ENCODE data around the gene KCNS3.
A peak's percentile ranks its signal among the peaks of the same experiment; 100 is the strongest.

Gene KCNS3

DNA sequence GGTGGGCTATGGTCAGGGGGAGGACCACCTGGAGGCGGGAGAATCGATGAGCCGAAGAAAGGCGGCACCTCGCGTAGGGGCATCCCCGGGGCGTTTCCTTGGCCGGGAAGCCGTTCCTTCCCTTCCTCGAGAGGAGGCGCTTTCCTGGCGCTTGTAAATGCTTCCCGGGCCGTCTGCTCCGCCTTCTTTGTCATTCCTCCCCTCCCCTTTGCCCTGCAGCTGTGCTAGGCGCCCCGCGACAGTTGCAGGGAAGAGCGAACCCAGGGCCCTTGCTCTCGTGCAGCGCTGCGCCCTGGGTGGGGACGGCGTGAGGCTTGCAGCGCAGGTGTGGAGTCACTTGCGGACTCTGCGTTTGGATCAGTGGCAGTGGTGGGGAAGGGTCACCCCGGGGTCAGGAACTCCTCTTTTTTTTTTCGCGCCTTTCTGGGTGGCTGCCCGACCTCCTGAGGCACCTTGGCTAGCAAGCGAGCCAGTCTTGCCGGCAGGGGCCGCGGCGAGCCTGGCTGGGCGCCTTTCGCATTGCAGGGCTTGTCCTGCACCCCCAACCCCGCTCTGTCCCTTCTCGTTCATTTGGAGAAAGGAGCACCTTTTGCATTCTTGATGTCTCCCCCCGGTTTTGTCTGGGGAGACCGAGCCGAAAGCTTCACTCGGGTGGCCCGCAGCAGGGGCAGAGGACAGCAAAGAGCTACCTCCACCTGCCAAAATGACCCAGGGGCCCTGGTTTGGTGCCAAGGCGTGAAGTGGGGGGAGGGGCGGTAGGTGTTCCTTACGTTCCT is 858 bp downstream of the KCNS3 start:
- DNase-seq, result peak; percentile 62

GRCh38 chr2:17879913-17880274 is 1.4 kb downstream of the KCNS3 start:
- DNase-seq, result peak; percentile 58

- no peak for DNase-seq
Observed at GRCh38 chr2:17892770-17893534, 14.5 kb downstream of the KCNS3 start.

DNA sequence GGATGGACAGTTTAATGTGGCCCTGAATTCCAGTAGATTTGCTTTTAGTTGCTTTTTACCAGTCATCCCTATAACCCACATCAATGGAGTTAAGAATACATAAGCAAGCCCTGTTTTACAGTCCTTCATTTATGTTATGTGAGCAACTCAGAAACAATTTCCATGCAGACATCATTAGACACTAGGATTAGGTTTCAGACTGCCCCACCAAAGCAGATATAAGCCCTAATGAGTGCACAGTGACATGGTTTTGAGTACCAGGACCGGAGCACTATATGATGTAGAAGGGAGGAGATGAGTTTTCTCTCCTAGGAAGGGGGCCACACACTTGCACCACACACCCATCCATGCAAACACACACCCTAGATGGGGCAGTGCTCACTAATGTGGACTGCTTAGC is 15.5 kb downstream of the KCNS3 start:
- no peak for DNase-seq

GRCh38 chr2:17894556-17894955 is 16.1 kb downstream of the KCNS3 start:
- DNase-seq, result no peak

DNA sequence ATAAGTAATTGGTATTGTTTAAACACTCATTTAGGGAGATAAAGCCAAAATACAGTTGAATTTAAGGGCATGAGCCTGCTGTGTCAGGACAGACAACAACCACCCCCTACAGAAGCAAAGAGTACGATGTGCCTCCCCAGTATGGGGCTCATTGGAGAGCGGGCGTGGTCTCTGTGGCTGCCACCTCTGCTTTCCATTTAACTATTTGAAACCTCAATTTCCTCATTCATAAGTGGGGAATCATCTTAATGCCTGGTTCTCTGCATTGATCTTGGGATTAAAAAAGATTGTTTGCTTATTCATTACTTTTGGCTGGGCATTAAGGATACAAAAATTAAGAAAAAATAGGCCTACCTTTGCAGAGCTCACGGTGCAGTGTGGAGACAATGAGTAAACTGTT is 21.4 kb downstream of the KCNS3 start:
- DNase-seq, result no peak

DNA sequence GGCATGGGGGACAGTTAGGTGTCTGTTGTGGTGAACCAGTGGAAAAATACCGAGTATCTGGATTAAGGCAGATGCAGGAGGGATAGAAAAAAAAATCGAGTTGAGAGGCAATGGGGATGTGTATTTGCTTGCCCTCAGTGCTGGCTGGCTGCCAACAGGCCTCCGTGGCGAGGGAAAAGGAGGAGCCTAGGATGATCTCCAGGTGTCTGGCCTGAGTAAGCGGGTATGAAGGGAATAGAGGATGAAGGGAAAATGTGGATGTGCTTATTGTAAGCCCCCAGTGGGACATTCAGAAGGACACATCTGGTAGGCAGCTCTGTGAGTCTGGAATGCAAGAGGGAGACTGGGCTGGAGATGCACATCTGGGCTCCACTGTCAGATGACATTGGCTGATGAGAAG is 22.8 kb downstream of the KCNS3 start:
- peak; percentile 89 for DNase-seq

GRCh38 chr2:17910980-17911379 is 32.5 kb downstream of the KCNS3 start:
- DNase-seq, result no peak

- DNase-seq, result no peak
Observed at GRCh38 chr2:17911491-17912260, 33.2 kb downstream of the KCNS3 start.

DNA sequence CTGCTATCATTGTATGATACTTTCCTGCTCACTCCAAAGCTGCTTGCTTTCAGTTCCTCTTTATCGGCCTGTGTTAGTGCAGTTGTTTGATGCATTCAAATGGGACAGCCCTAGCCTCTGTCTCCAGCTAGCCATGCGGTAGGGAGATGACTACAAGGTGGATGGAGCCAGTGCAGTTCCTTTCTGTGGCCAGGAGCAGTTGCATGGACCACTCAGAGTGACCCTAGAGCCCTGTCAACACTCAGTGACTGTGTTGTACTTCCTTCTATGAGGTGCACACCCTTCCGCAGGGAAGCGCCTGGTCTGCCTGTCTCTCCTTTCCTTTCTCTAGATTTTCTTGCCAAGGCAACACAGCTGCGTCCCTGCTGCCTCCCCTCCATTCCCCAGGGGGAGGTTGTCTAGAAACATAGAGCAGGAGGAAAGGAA is 33.8 kb downstream of the KCNS3 start:
- no peak for DNase-seq

GRCh38 chr2:17915099-17915498 is 36.6 kb downstream of the KCNS3 start:
- DNase-seq, result no peak

DNA sequence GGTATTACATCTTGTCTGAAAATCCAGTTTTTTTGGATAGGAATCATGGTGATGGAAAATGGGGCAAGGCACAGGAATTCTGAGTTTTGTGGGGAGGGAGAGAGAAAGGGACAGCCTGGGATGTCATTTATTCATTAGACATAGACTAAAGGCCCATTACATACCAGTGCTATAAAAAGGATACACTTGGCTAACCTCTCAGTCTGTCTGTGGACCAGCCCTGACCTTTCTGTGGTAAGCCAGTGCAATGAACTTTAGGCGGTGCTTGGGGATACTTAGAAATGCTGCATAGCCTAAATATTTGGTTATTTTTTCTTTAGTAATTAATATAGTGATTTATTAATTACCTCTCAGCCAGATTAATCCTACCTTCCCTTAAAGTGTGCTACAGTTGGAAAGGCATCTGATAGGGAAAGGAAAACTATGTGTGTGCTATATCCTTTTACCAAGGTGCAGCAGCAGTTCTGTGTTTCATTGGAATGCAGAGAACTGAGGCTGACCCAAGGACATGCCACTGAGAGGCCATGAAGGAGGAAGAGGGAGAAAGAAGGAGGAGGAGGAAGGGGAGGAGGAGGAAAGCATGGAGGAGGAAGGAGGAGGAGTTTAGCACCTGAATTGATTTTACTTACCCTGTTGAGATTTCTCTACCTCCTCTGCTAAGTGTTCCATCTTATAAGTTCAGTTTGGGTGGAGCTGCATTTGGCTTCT is 37.5 kb downstream of the KCNS3 start:
- DNase-seq, result no peak

- DNase-seq, result peak; percentile 43
Observed at GRCh38 chr2:17916584-17916983, 38.1 kb downstream of the KCNS3 start.

- no peak for DNase-seq
Observed at GRCh38 chr2:17918789-17919188, 40.3 kb downstream of the KCNS3 start.

DNA sequence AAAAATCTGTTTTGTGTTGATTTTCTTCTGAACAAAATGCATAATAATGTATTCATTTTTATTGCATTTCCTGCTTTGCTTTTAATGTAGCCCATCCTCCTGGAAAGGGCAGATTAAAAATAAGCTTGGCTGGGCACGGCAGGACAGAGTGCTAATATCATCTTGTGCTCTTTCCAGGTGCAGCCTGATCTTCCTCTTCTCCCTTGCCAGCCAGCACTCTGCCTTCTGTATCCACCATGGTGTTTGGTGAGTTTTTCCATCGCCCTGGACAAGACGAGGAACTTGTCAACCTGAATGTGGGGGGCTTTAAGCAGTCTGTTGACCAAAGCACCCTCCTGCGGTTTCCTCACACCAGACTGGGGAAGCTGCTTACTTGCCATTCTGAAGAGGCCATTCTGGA is 52.3 kb downstream of the KCNS3 start:
- no peak for DNase-seq

- DNase-seq, result no peak
Observed at GRCh38 chr2:17933256-17933655, 54.8 kb downstream of the KCNS3 start.

DNA sequence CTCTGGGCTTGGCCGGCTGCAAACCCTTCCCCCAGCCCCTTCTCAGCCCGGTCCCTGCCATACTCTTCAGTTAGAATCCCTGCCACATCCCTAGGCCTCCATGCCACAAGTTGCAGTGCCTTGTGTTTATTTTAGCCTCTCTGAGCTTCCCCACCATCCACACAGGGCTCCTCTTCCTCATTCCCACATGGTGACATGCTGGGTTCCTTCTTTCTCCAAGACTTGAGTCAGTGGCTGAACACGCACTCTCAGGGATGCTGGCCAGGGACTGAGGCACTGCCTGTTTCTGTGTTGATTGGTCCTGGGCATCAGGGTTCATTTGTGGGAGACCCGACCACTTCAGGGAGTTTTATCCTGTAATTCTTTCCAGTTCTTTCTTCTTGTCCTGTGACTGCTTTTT is 56.3 kb downstream of the KCNS3 start:
- DNase-seq, result no peak

- DNase-seq, result no peak
Observed at GRCh38 chr2:17935242-17935885, 56.9 kb downstream of the KCNS3 start.

DNA sequence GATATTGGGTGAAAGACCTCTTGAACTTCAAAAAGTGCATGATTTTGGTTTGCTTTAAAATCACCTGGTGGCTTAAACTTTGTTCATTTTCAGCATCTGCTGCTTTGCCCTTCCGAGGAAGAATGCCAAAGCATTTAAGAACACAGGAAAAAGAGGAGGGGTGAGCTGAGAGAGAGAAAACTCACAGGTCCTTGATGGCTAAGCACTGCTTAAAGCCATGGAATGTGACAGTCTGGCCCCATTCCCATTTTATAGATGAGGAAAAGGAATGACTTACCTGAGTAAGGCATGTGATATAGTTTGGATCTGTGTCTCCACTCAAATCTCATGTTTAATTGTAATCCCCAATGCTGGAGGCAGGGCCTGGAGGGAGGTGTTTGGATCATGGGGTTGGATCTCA is 58.1 kb downstream of the KCNS3 start:
- no peak for DNase-seq

GRCh38 chr2:17940091-17940630 is 61.7 kb downstream of the KCNS3 start:
- no peak for DNase-seq

DNA sequence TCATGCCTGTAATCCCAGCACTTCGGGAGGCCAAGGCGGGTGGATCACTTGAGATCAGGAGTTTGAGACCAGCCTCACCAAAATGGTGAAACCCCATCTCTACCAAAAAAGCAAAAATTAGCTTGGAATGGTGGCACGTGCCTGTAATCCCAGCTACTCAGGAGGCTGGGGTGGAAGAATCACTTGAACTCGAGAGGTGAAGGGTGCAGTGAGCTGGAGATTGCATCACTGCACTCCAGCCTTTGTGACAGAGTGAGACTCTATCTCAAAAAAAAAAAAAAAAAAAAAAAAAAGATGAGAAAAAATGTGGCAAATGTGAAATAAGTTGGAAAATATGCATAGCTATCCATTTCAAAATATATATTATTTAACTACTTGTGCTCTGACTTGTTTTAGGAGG is 65.0 kb downstream of the KCNS3 start:
- DNase-seq, result no peak

DNA sequence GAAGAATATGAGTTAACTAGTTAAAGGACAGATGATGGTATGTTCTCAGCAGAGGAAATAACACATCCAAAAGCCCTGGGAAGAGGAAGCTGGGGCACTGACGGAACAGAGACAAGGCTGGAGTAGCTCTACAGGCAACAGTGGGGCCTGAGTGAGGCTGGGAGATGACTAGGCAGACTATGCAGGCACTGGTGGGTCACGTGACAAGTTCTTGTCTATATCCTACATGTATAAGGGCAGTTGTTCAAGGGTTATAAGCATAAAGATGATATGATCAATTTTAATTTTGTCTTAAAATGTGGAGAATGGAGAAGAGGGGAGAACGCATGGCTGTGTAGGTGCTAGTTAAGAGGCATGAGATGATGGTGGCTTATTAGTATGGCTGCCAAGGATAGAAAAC is 68.6 kb downstream of the KCNS3 start:
- no peak for DNase-seq
